CD14-positive monocyte (primary cell): ENCODE data around the gene BANF1. TPM values are rescaled to one million over a fixed set of nuclear protein-coding genes. Genes with fewer than 3 reads are reported as not detected.

Source experiments
- DNase-seq, 3 donors: peaks; one replicate each; pipeline ENCODE4 v3.0.0-alpha.2; 2011 to 2022
- H2AFZ ChIP-seq: 2 replicates; pipeline ENCODE4 v1.6.0; 2012; ENCODE audit warnings: mild to moderate bottlenecking, low read depth, low read length, inconsistent platforms; ENCODE audit not compliant: insufficient read depth, poor library complexity, severe bottlenecking
- H3K27ac ChIP-seq, 2 donors: 1 replicate in 1 of 2; 2 replicates in 1 of 2; pipeline ENCODE4 v1.5.1; 2012 to 2013; ENCODE audit warnings: low read length in 2 of 2, control low read depth in 1 of 2, inconsistent platforms in 1 of 2, low read depth in 1 of 2, mild to moderate bottlenecking in 1 of 2
- H3K27me3 ChIP-seq, 2 donors: one replicate each; pipeline versions ENCODE4 v1.6.0 to v1.6.1; 2011 to 2013; ENCODE audit warnings: low read length in 2 of 2; ENCODE audit not compliant: control insufficient read depth in 2 of 2, insufficient read depth in 2 of 2
- H3K36me3 ChIP-seq, 2 donors: replicated peaks in 1 of 2; 1 replicate in 1 of 2; 2 replicates in 1 of 2; pipeline versions ENCODE4 v1.5.1 to v1.6.1; 2012 to 2013; ENCODE audit warnings: low read length in 2 of 2, control low read depth in 1 of 2, inconsistent platforms in 1 of 2, mild to moderate bottlenecking in 1 of 2; ENCODE audit not compliant: insufficient read depth in 2 of 2, control insufficient read depth in 1 of 2
- H3K4me1 ChIP-seq, 2 donors: 1 replicate in 1 of 2; 2 replicates in 1 of 2; pipeline versions ENCODE4 v1.5.1 to v1.6.1; 2012 to 2013; ENCODE audit warnings: low read length in 2 of 2, control low read depth in 1 of 2, inconsistent platforms in 1 of 2, mild to moderate bottlenecking in 1 of 2, moderate library complexity in 1 of 2; ENCODE audit not compliant: insufficient read depth in 2 of 2, control insufficient read depth in 1 of 2
- H3K4me2 ChIP-seq: replicated peaks from 2 replicates; pipeline ENCODE3; 2012; ENCODE audit warnings: low read length, moderate library complexity, mild to moderate bottlenecking; ENCODE audit not compliant: poor library complexity, severe bottlenecking; ENCODE audit errors: extremely low read depth
- H3K4me3 ChIP-seq, 3 experiments: fragments of 200-600 bp in 1 of 3; sonication (generic) in 1 of 3; replicated peaks in 1 of 3; 1 replicate in 2 of 3; 2 replicates in 1 of 3; pipeline ENCODE4 v1.5.1; 2011 to 2013; ENCODE audit warnings: low read length in 3 of 3, mild to moderate bottlenecking in 3 of 3, control low read depth in 2 of 3, low read depth in 2 of 3, inconsistent platforms in 1 of 3, moderate library complexity in 1 of 3
- H3K79me2 ChIP-seq: 2 replicates; pipeline ENCODE4 v1.6.0; 2012; ENCODE audit warnings: mild to moderate bottlenecking, control low read depth, inconsistent platforms, low read length, moderate library complexity; ENCODE audit not compliant: insufficient read depth
- H3K9ac ChIP-seq: 2 replicates; pipeline ENCODE4 v1.6.0; 2017; ENCODE audit warnings: low read length, mild to moderate bottlenecking; ENCODE audit not compliant: insufficient read depth, poor library complexity, severe bottlenecking
- H3K9me3 ChIP-seq, 2 donors: replicated peaks in 1 of 2; 1 replicate in 1 of 2; 2 replicates in 1 of 2; pipeline versions ENCODE4 v1.5.1 to v1.6.1; 2012 to 2013; ENCODE audit warnings: low read length in 2 of 2, control low read depth in 1 of 2; ENCODE audit not compliant: control insufficient read depth in 1 of 2, insufficient read depth in 1 of 2
- H4K20me1 ChIP-seq: 2 replicates; pipeline ENCODE4 v1.6.0; 2012; ENCODE audit warnings: mild to moderate bottlenecking, low read length, control low read depth, moderate library complexity; ENCODE audit not compliant: insufficient read depth
- H3K27ac Mint-ChIP-seq, 7 donors: one replicate each; pipeline ENCODE4 v1.8.0; 2020; ENCODE audit warnings: mild to moderate bottlenecking in 7 of 7, mixed read lengths in 7 of 7, moderate library complexity in 6 of 7, inconsistent platforms in 2 of 7
- H3K27me3 Mint-ChIP-seq, 3 donors: one replicate each; pipeline ENCODE4 v1.8.0; 2021 to 2022; ENCODE audit warnings: low read depth in 3 of 3, mild to moderate bottlenecking in 3 of 3, mixed read lengths in 3 of 3, moderate library complexity in 3 of 3, inconsistent platforms in 1 of 3
- H3K36me3 Mint-ChIP-seq, 2 donors: one replicate each; pipeline ENCODE4 v1.8.0; 2020; ENCODE audit warnings: mixed read lengths in 2 of 2, inconsistent platforms in 1 of 2, mild to moderate bottlenecking in 1 of 2
- H3K4me1 Mint-ChIP-seq: one replicate; pipeline ENCODE4 v1.8.0; 2020; ENCODE audit warnings: mild to moderate bottlenecking, mixed read lengths
- H3K4me3 Mint-ChIP-seq, 2 donors: one replicate each; pipeline ENCODE4 v1.8.0; 2020; ENCODE audit warnings: mild to moderate bottlenecking in 2 of 2, mixed read lengths in 2 of 2, moderate library complexity in 1 of 2
- H3K9me3 Mint-ChIP-seq, 7 donors: one replicate each; pipeline ENCODE4 v1.8.0; 2020 to 2022; ENCODE audit warnings: mixed read lengths in 7 of 7, mild to moderate bottlenecking in 6 of 7, moderate library complexity in 6 of 7, inconsistent platforms in 2 of 7
- WGBS: methylation state at CpG from one replicate; pipeline ENCODE4 v1.1.5; 2013; ENCODE audit warnings: missing lambda C conversion rate; ENCODE audit not compliant: insufficient coverage; 5-methylcytosine and 5-hydroxymethylcytosine counted together
- intact Hi-C, 2 donors: fragments of 100-400 bp; cut with micrococcal nuclease; formaldehyde crosslinking; loops; one replicate each; pipeline versions ENCODE4 v1.15.0 to v1.15.1; 2023
- polyA plus RNA-seq, 3 donors: library from polyadenylated mRNA; depleted of rRNA in 1 of 3; unstranded in 2 of 3; stranded (reverse) in 1 of 3; fragments of 300-500 nt in 2 of 3; fragments of >200 nt in 1 of 3; fragmentation: Illumina TruSeq in 2 of 3; gene quantifications; 1 replicate in 2 of 3; 2 replicates in 1 of 3; pipeline ENCODE4 v1.2.3, GENCODE V29; 2012 to 2021
- TF ChIP-seq, protein P1 (sequence below): fragments of 200-600 bp; IDR thresholded peaks from one replicate; pipeline ENCODE4 v1.8.0; 2022; ENCODE audit warnings: antibody characterized with exemption, mild to moderate bottlenecking

The BANF1 gene
- polyA plus RNA-seq, 3 donors = 79.9 to 175 (median 142) TPM

DNA sequence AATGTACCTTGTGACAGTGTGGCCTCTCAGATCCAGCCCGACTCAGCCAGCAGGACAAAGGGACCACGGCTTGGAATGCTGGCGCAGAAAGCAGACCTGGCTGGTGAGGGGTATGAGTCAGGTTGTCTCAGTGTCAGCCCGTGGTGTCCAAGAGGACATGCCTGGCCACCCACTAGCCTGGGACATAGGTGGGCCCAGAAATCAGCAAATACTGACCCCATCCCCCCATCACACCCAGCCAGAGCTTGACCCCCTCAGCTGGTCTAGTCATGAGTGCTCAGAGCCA is 4.5 kb downstream of the BANF1 start:
- Mint-ChIP-seq H3K9me3 (peaks cover 0 to 2% (median 2%) of the 10 kb centered on the region in 7 donors), H3K4me1 (peaks cover 15% of the 10 kb centered on the region), H3K36me3 (peaks cover 11 to 30% of the 10 kb centered on the region in 2 donors), H3K27me3 (peaks cover 18 to 25% (median 24%) of the 10 kb centered on the region in 3 donors), H3K27ac (no peak overlapping the region), H3K4me3 (no peak overlapping the region)
- Histone ChIP-seq H3K79me2 (peaks cover 19% of the 10 kb centered on the region), H3K36me3 (peaks cover 10 to 26% of the 10 kb centered on the region in 2 donors), H4K20me1 (peaks cover 5% of the 10 kb centered on the region), H3K27ac (no peak overlapping the region), H3K9me3 (no peaks in the 10 kb centered on the region), H2AFZ (no peak overlapping the region), H3K4me1 (peaks cover 13 to 16% of the 10 kb centered on the region in 2 donors), H3K27me3 (peaks cover 10 to 18% of the 10 kb centered on the region in 2 donors), H3K4me2 (no peak overlapping the region), H3K9ac (no peak overlapping the region), H3K4me3 (no peak overlapping the region)
- TF ChIP-seq, protein P1, sequence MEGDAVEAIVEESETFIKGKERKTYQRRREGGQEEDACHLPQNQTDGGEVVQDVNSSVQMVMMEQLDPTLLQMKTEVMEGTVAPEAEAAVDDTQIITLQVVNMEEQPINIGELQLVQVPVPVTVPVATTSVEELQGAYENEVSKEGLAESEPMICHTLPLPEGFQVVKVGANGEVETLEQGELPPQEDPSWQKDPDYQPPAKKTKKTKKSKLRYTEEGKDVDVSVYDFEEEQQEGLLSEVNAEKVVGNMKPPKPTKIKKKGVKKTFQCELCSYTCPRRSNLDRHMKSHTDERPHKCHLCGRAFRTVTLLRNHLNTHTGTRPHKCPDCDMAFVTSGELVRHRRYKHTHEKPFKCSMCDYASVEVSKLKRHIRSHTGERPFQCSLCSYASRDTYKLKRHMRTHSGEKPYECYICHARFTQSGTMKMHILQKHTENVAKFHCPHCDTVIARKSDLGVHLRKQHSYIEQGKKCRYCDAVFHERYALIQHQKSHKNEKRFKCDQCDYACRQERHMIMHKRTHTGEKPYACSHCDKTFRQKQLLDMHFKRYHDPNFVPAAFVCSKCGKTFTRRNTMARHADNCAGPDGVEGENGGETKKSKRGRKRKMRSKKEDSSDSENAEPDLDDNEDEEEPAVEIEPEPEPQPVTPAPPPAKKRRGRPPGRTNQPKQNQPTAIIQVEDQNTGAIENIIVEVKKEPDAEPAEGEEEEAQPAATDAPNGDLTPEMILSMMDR = no peak
- no peak for DNase-seq
- intact Hi-C loops = no loop called here
- WGBS = 100% methylated on average over 2 of the region's 4 CpGs

DNA sequence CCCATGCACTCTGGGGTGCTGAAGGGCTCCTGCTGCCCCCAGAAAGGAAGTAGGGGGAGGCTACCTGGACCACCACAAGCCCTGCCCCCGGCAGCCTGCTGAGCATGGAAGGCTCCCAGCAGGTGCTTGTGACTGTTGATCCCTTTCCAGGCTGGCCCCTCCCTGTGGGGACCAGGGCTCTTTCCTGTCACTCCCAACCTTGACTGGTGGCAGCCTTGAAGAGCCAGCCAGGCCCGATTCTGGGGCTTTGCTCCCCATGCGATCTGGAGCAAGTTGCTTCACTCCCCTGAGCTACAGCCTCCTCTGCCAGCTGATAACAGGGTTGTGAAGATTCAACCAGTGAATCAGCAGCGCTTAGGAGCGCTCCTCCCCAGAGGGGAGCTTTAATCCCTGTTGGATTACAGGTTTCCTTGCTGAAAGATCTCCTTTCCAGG is 4.9 kb downstream of the BANF1 start:
- 80% methylated on average over 2 of the region's 5 CpGs for WGBS
- peaks cover 10 to 26% of the 10 kb centered on the region in 2 donors for H3K36me3 ChIP-seq
- no peak overlapping the region for H3K9ac ChIP-seq
- DNase-seq = no peak
- intact Hi-C loops = no loop called here
- Mint-ChIP-seq H3K36me3 (peaks cover 11 to 30% of the 10 kb centered on the region in 2 donors), H3K4me3 (no peak overlapping the region), H3K9me3 (peaks cover 0 to 2% (median 2%) of the 10 kb centered on the region in 7 donors), H3K27me3 (peaks cover 20 to 29% (median 28%) of the 10 kb centered on the region in 3 donors), H3K4me1 (peaks cover 18% of the 10 kb centered on the region), H3K27ac (no peak overlapping the region)
- TF ChIP-seq, protein P1 = no peak
- H3K9me3 ChIP-seq = no peaks in the 10 kb centered on the region
- no peak overlapping the region for H2AFZ ChIP-seq
- H3K27ac ChIP-seq = no peak overlapping the region
- peaks cover 13 to 21% of the 10 kb centered on the region in 2 donors for H3K27me3 ChIP-seq
- peaks cover 17% of the 10 kb centered on the region for H3K79me2 ChIP-seq
- H4K20me1 ChIP-seq = peaks cover 5% of the 10 kb centered on the region
- H3K4me2 ChIP-seq = no peak overlapping the region
- no peak overlapping the region for H3K4me3 ChIP-seq
- H3K4me1 ChIP-seq = peaks cover 16 to 20% of the 10 kb centered on the region in 2 donors
